HepG2 (cell line): ENCODE measurements around the gene CFAP97D1. TPM values are rescaled to one million over a fixed set of nuclear protein-coding genes. Genes with fewer than 3 reads are reported as not detected.

Experiments
- AHR ChIP-seq: IDR thresholded peaks from 2 replicates; pipeline ENCODE4 v1.6.1; 2018; ENCODE audit warnings: missing genetic modification reagents, missing compliant biosample characterization
- CERS6 ChIP-seq: sonication (generic); formaldehyde crosslinking; IDR thresholded peaks from 2 replicates; pipeline ENCODE4 v1.5.0; 2020; ENCODE audit warnings: missing genetic modification reagents
- KAT2B ChIP-seq: fragments of 150-350 bp; IDR thresholded peaks from 2 replicates; pipeline ENCODE4 v1.6.1; 2014; ENCODE audit warnings: low read depth, low read length, borderline replicate concordance
- KDM1A ChIP-seq: IDR thresholded peaks from 2 replicates; pipeline ENCODE4 v1.6.1; 2016; ENCODE audit warnings: missing compliant biosample characterization
- NFYB ChIP-seq: sonication (generic); formaldehyde crosslinking; IDR thresholded peaks from 2 replicates; pipeline ENCODE4 v1.4.0; 2020; ENCODE audit warnings: missing genetic modification reagents
- ZBTB10 ChIP-seq: sonication (generic); formaldehyde crosslinking; IDR thresholded peaks from 2 replicates; pipeline ENCODE4 v1.4.0; 2020; ENCODE audit warnings: missing genetic modification reagents, borderline replicate concordance
- ZBTB43 ChIP-seq: sonication (generic); formaldehyde crosslinking; conservative IDR thresholded peaks from 2 replicates; pipeline ENCODE4 v1.4.0; 2020; ENCODE audit warnings: missing genetic modification reagents
- ZBTB8A ChIP-seq: sonication (generic); formaldehyde crosslinking; IDR thresholded peaks from 2 replicates; pipeline ENCODE4 v1.4.0; 2020; ENCODE audit warnings: mild to moderate bottlenecking, low read depth, missing genetic modification reagents, borderline replicate concordance
- ZFY ChIP-seq: sonication (generic); formaldehyde crosslinking; IDR thresholded peaks from 2 replicates; pipeline ENCODE4 v1.4.0; 2020; ENCODE audit warnings: missing genetic modification reagents
- ZNF101 ChIP-seq: sonication (generic); formaldehyde crosslinking; IDR thresholded peaks from 2 replicates; pipeline ENCODE4 v1.4.0; 2020; ENCODE audit warnings: mild to moderate bottlenecking, low read depth, missing genetic modification reagents, borderline replicate concordance
- ZNF275 ChIP-seq: sonication (generic); formaldehyde crosslinking; IDR thresholded peaks from 2 replicates; pipeline ENCODE4 v1.8.0; 2022; ENCODE audit warnings: missing genetic modification reagents, mild to moderate bottlenecking, inconsistent platforms, borderline replicate concordance
- ZNF644 ChIP-seq: IDR thresholded peaks from 2 replicates; pipeline ENCODE4 v1.6.1; 2016; ENCODE audit warnings: low read depth
- ZNF703 ChIP-seq: sonication (generic); formaldehyde crosslinking; IDR thresholded peaks from 2 replicates; pipeline ENCODE4 v1.5.1; 2020; ENCODE audit warnings: missing genetic modification reagents, mild to moderate bottlenecking, moderate library complexity, borderline replicate concordance
- ZNF800 ChIP-seq: sonication (generic); formaldehyde crosslinking; IDR thresholded peaks from 2 replicates; pipeline ENCODE4 v1.4.0; 2020; ENCODE audit warnings: missing genetic modification reagents
- ZXDC ChIP-seq: sonication (generic); formaldehyde crosslinking; IDR thresholded peaks from 2 replicates; pipeline ENCODE4 v1.5.0; 2020; ENCODE audit warnings: mild to moderate bottlenecking, missing genetic modification reagents
- polyA plus RNA-seq, 8 experiments: library from polyadenylated mRNA; depleted of rRNA in 3 of 8; stranded (reverse) in 7 of 8; unstranded in 1 of 8; fragments of >200 nt; fragmentation: Illumina TruSeq in 4 of 8; extraction: Trizol in 4 of 8; gene quantifications; 2 replicates each; pipeline versions ENCODE4 v1.2.1 to v1.2.3, GENCODE V29; 2011 to 2016; ENCODE audit warnings: low read depth in 4 of 8, missing spikeins in 1 of 8, mixed read lengths in 1 of 8; ENCODE audit not compliant: insufficient read depth in 1 of 8
- total RNA-seq, 5 experiments: library from RNA; depleted of rRNA; stranded (reverse); fragments of >200 nt; fragmentation: Illumina TruSeq; extraction: Trizol; gene quantifications; 2 replicates each; pipeline ENCODE4 v1.2.3, GENCODE V29; 2016; ENCODE audit warnings: low read depth in 1 of 5

The CFAP97D1 gene
- total and polyA plus RNA-seq, 2 of the 13 experiments (the other 11 are each of a cell fraction or from before 2014, with no cell fraction given), result 0.02 TPM; not detected in 1

- no peak for TF ChIP-seq ZNF101 (CRISPR knock-in tag)
- no peak for TF ChIP-seq ZNF275 (CRISPR knock-in tag)
- TF ChIP-seq NFYB, result no peak
- TF ChIP-seq ZNF800 (CRISPR knock-in tag), result no peak
- TF ChIP-seq KAT2B, result no peak; the same call in 1 of the 2 replicates
- TF ChIP-seq ZXDC (CRISPR knock-in tag), result no peak
- no peak for TF ChIP-seq ZNF644 (CRISPR knock-in tag)
- no peak for TF ChIP-seq ZBTB8A (CRISPR knock-in tag)
- TF ChIP-seq KDM1A, result 0 out of 2 replicates have a peak, but pooled peaks have one; percentile 52
- no peak for TF ChIP-seq ZFY (CRISPR knock-in tag)
- no peak for TF ChIP-seq CERS6 (CRISPR knock-in tag)
- no peak for TF ChIP-seq ZBTB43
- 0 out of 2 replicates have a peak, but pooled peaks have one; percentile 55 for TF ChIP-seq AHR (CRISPR knock-in tag)
- TF ChIP-seq ZNF703, result no peak
- no peak for TF ChIP-seq ZBTB10
Observed at GRCh38 chr17:43760254-43760852, 19.9 kb upstream of the CFAP97D1 start (continued).
